RWPE1 (cell line): ENCODE data around the gene RPLP2.

Experiments used
- CTCF ChIA-PET: fragments of 350-600 bp; sonication (Branson Sonifier 250); formaldehyde crosslinking; extraction: SDS; loops from one replicate; lab custom pipeline; 2021; lab: Yijun Ruan, JAX
- POLR2A ChIA-PET: fragments of 400-600 bp; formaldehyde crosslinking; extraction: SDS; loops from one replicate; lab custom pipeline; 2020; ENCODE audit warnings: antibody characterized with exemption; ENCODE audit not compliant: low non-redundant PET; lab: Yijun Ruan, JAX
- DNase-seq: peaks from one replicate; pipeline ENCODE4 v3.0.0; 2012; ENCODE audit warnings: low spot score
- H3K27ac ChIP-seq: fragments of 450-650 bp; 2 replicates; pipeline ENCODE4 v1.5.1; 2017
- TF ChIP-seq, protein P1 (sequence below): fragments of 450-650 bp; conservative IDR thresholded peaks from 2 replicates; pipeline ENCODE4 v1.5.1; 2017; ENCODE audit warnings: low read depth, mild to moderate bottlenecking

Gene RPLP2

GRCh38 chr11:763549-764321 lies 46.0 kb upstream of the RPLP2 start:
- POLR2A ChIA-PET, result interaction anchor here (1.3 kb wide), 1 partner anchor 36 kb away, joined by 14 read pairs; no protein-coding TSS in a partner anchor
- peak overlapping the region; percentile 95 for H3K27ac ChIP-seq
- CTCF ChIA-PET, result interaction anchor here (0.5 to 3.0 kb wide), 4 partner anchors 26 to 136 kb away, joined by 3 to 10 read pairs (median 5); no protein-coding TSS in a partner anchor
- TF ChIP-seq, protein P1, sequence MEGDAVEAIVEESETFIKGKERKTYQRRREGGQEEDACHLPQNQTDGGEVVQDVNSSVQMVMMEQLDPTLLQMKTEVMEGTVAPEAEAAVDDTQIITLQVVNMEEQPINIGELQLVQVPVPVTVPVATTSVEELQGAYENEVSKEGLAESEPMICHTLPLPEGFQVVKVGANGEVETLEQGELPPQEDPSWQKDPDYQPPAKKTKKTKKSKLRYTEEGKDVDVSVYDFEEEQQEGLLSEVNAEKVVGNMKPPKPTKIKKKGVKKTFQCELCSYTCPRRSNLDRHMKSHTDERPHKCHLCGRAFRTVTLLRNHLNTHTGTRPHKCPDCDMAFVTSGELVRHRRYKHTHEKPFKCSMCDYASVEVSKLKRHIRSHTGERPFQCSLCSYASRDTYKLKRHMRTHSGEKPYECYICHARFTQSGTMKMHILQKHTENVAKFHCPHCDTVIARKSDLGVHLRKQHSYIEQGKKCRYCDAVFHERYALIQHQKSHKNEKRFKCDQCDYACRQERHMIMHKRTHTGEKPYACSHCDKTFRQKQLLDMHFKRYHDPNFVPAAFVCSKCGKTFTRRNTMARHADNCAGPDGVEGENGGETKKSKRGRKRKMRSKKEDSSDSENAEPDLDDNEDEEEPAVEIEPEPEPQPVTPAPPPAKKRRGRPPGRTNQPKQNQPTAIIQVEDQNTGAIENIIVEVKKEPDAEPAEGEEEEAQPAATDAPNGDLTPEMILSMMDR, result no peak
- DNase-seq, result no peak

GRCh38 chr11:764322-765024 lies 45.3 kb upstream of the RPLP2 start:
- CTCF ChIA-PET, result interaction anchor here (0.5 to 3.0 kb wide), 4 partner anchors 10 to 210 kb away, joined by 3 to 10 read pairs (median 5); no protein-coding TSS in a partner anchor
- POLR2A ChIA-PET, result no interaction called here
- no peak for DNase-seq
- TF ChIP-seq, protein P1, result no peak
- peak overlapping the region; percentile 95 for H3K27ac ChIP-seq

GRCh38 chr11:765025-765801 lies 44.6 kb upstream of the RPLP2 start:
- POLR2A ChIA-PET, result no interaction called here

GRCh38 chr11:765802-766091 lies 44.0 kb upstream of the RPLP2 start:
- peak overlapping the region; percentile 95 for H3K27ac ChIP-seq
- POLR2A ChIA-PET, result no interaction called here
- CTCF ChIA-PET, result interaction anchor here (0.6 to 1.2 kb wide), 5 partner anchors 18 to 212 kb away, joined by 3 to 4 read pairs (median 3); no protein-coding TSS in a partner anchor
- TF ChIP-seq, protein P1, result no peak
- DNase-seq, result no peak

More at GRCh38 chr11:765025-765801, 44.6 kb upstream of the RPLP2 start:
- DNase-seq, result no peak
- TF ChIP-seq, protein P1, result peak; percentile 80
- peak overlapping the region; percentile 95 for H3K27ac ChIP-seq
- CTCF ChIA-PET, result interaction anchor here (0.5 to 1.2 kb wide), 7 partner anchors 11 to 211 kb away, joined by 3 to 5 read pairs (median 3); no protein-coding TSS in a partner anchor

- H3K27ac ChIP-seq, result peak overlapping the region; percentile 95
- DNase-seq, result no peak
- ChIA-PET CTCF (interaction anchor here (0.6 to 0.8 kb wide), 4 partner anchors 18 to 79 kb away, joined by 3 to 4 read pairs (median 3); no protein-coding TSS in a partner anchor), POLR2A (no interaction called here)
- TF ChIP-seq, protein P1, result no peak
These were observed 43.4 kb upstream of the RPLP2 start for GRCh38 chr11:766106-766935.
